GM23338 (cell line): ENCODE data around the gene AOPEP. TPM values are rescaled to one million over a fixed set of nuclear protein-coding genes. Genes with fewer than 3 reads are reported as not detected.

ENCODE experiments used
- ATAC-seq: fragments of 200-7000 bp; cut with Tn5 transposase; 3 replicates; pipeline ENCODE4 v1.9.1; 2020
- DNase-seq: peaks from one replicate; pipeline ENCODE4 v3.0.0-alpha.2; 2015; ENCODE audit warnings: low spot score
- H2AFZ ChIP-seq: fragments of 200-600 bp; sonication (generic); 2 replicates; pipeline ENCODE4 v1.8.0; 2016; ENCODE audit warnings: antibody characterized with exemption, mild to moderate bottlenecking, moderate library complexity
- H3F3A ChIP-seq: fragments of 200-600 bp; sonication (generic); replicated peaks from 2 replicates; pipeline ENCODE4 v1.8.0; 2017; ENCODE audit warnings: antibody characterized with exemption, mixed run types, low read depth
- H3K27ac ChIP-seq: fragments of 200-600 bp; sonication (generic); 2 replicates; pipeline ENCODE4 v1.6.1; 2016; ENCODE audit warnings: low read depth
- H3K27me3 ChIP-seq: fragments of 200-600 bp; sonication (generic); 2 replicates; pipeline ENCODE4 v1.8.0; 2016; ENCODE audit warnings: mild to moderate bottlenecking, mixed run types, moderate library complexity; ENCODE audit not compliant: insufficient read depth
- H3K36me3 ChIP-seq: fragments of 200-600 bp; sonication (generic); 2 replicates; pipeline ENCODE4 v1.8.0; 2016; ENCODE audit warnings: mild to moderate bottlenecking; ENCODE audit not compliant: insufficient read depth
- H3K4me1 ChIP-seq: fragments of 200-600 bp; sonication (generic); 2 replicates; pipeline ENCODE4 v1.8.0; 2016; ENCODE audit warnings: mild to moderate bottlenecking, moderate library complexity; ENCODE audit not compliant: insufficient read depth
- H3K4me2 ChIP-seq: fragments of 200-600 bp; sonication (generic); 2 replicates; pipeline ENCODE4 v1.7.1; 2017; ENCODE audit warnings: mixed run types
- H3K4me3 ChIP-seq: fragments of 200-600 bp; sonication (generic); 2 replicates; pipeline ENCODE4 v1.6.1; 2016; ENCODE audit warnings: mixed run types
- H3K79me2 ChIP-seq: fragments of 200-600 bp; sonication (generic); replicated peaks from 2 replicates; pipeline ENCODE4 v1.8.0; 2017; ENCODE audit warnings: mild to moderate bottlenecking; ENCODE audit not compliant: insufficient read depth
- H3K9me2 ChIP-seq: fragments of 200-600 bp; sonication (generic); 2 replicates; pipeline ENCODE4 v1.8.0; 2017; ENCODE audit not compliant: insufficient read depth
- H4K20me1 ChIP-seq: fragments of 200-600 bp; sonication (generic); replicated peaks from 2 replicates; pipeline ENCODE4 v1.8.0; 2017; ENCODE audit warnings: mild to moderate bottlenecking; ENCODE audit not compliant: insufficient read depth
- H3K27ac Mint-ChIP-seq: 2 replicates; pipeline ENCODE4 v1.8.0; 2020; ENCODE audit warnings: inconsistent platforms, mild to moderate bottlenecking, moderate library complexity, mixed read lengths
- H3K27me3 Mint-ChIP-seq: 3 replicates; pipeline ENCODE4 v1.8.0; 2022; ENCODE audit warnings: low read depth, mild to moderate bottlenecking, moderate library complexity, mixed read lengths, inconsistent platforms; ENCODE audit not compliant: insufficient read depth, poor library complexity
- H3K36me3 Mint-ChIP-seq: 3 replicates; pipeline ENCODE4 v1.8.0; 2021; ENCODE audit warnings: low read depth, mild to moderate bottlenecking, inconsistent platforms, moderate library complexity, mixed read lengths
- H3K4me1 Mint-ChIP-seq: 3 replicates; pipeline ENCODE4 v1.8.0; 2020; ENCODE audit warnings: mild to moderate bottlenecking, inconsistent platforms, mixed read lengths
- H3K4me3 Mint-ChIP-seq: 3 replicates; pipeline ENCODE4 v1.8.0; 2021; ENCODE audit warnings: moderate library complexity, mild to moderate bottlenecking, inconsistent platforms, mixed read lengths
- H3K9me3 Mint-ChIP-seq: 3 replicates; pipeline ENCODE4 v1.8.0; 2020; ENCODE audit warnings: moderate library complexity, mild to moderate bottlenecking, inconsistent platforms, mixed read lengths
- CREB1 ChIP-seq: fragments of 250-450 bp; sonication (Bioruptor Pico); IDR thresholded peaks from 2 replicates; pipeline ENCODE4 v1.5.0; 2020; ENCODE audit warnings: low read depth, mild to moderate bottlenecking, moderate library complexity
- EZH2 ChIP-seq: fragments of 200-600 bp; sonication (generic); IDR thresholded peaks from one replicate; pipeline ENCODE4 v1.8.0; 2017; ENCODE audit warnings: antibody characterized with exemption, mild to moderate bottlenecking, low read depth; ENCODE audit not compliant: unreplicated experiment
- EZH2phosphoT487 ChIP-seq: fragments of 200-600 bp; sonication (generic); IDR thresholded peaks from one replicate; pipeline ENCODE4 v1.8.1; 2018; ENCODE audit warnings: antibody characterized with exemption; ENCODE audit not compliant: unreplicated experiment
- JUNB ChIP-seq: IDR thresholded peaks from one replicate; pipeline ENCODE4 v1.6.1; 2016; ENCODE audit warnings: antibody characterized with exemption; ENCODE audit not compliant: unreplicated experiment
- NANOG ChIP-seq: IDR thresholded peaks from 2 replicates; pipeline ENCODE4 v1.6.1; 2016; ENCODE audit warnings: antibody characterized with exemption, borderline replicate concordance
- POLR2AphosphoS5 ChIP-seq: IDR thresholded peaks from 2 replicates; pipeline ENCODE4 v1.6.1; 2016; ENCODE audit warnings: antibody characterized with exemption, low read depth
- STAT1 ChIP-seq: IDR thresholded peaks from one replicate; pipeline ENCODE4 v1.6.1; 2016; ENCODE audit warnings: antibody characterized with exemption; ENCODE audit not compliant: unreplicated experiment
- ZNF114 ChIP-seq: fragments of 250-450 bp; sonication (Bioruptor Pico); IDR thresholded peaks from 2 replicates; pipeline ENCODE4 v1.5.0; 2020; ENCODE audit warnings: mild to moderate bottlenecking, moderate library complexity
- ZNF331 ChIP-seq: fragments of 250-450 bp; sonication (Bioruptor Pico); IDR thresholded peaks from 2 replicates; pipeline ENCODE4 v1.5.0; 2020; ENCODE audit warnings: low read depth, mild to moderate bottlenecking, moderate library complexity
- polyA plus RNA-seq: library from polyadenylated mRNA; unstranded; fragments of >200 nt; fragmentation: Nextera tagmentation; extraction: Ambion mirVana; gene quantifications from 2 replicates; pipeline ENCODE4 v1.2.1, GENCODE V29; 2016
- total RNA-seq: library from RNA; depleted of rRNA; stranded (reverse); fragments of >200 nt; shearing (Covaris generic); gene quantifications from 2 replicates; pipeline ENCODE4 v1.2.3, GENCODE V29; 2014
- TF ChIP-seq, protein P1 (sequence below), 2 experiments: fragments of 200-600 bp in 1 of 2; sonication (generic) in 1 of 2; conservative IDR thresholded peaks; 2 replicates each; pipeline versions ENCODE4 v1.5.1 to v1.6.1; 2016 to 2017; ENCODE audit warnings: antibody characterized with exemption in 2 of 2, low read depth in 2 of 2, mild to moderate bottlenecking in 2 of 2, moderate library complexity in 1 of 2
- TF ChIP-seq, protein P2 (sequence below): IDR thresholded peaks from one replicate; pipeline ENCODE4 v1.6.1; 2018; ENCODE audit warnings: antibody characterized with exemption; ENCODE audit not compliant: unreplicated experiment
- TF ChIP-seq, protein P3 (sequence below): IDR thresholded peaks from 2 replicates; pipeline ENCODE4 v1.6.1; 2016; ENCODE audit warnings: antibody characterized with exemption
- TF ChIP-seq, protein P4 (sequence below): fragments of 250-450 bp; sonication (Bioruptor Pico); IDR thresholded peaks from 2 replicates; pipeline ENCODE4 v1.5.0; 2020; ENCODE audit warnings: mild to moderate bottlenecking, moderate library complexity

AOPEP gene
- total and polyA plus RNA-seq, 2 experiments from 2014 or later: 7.0 to 16.5 TPM

DNA sequence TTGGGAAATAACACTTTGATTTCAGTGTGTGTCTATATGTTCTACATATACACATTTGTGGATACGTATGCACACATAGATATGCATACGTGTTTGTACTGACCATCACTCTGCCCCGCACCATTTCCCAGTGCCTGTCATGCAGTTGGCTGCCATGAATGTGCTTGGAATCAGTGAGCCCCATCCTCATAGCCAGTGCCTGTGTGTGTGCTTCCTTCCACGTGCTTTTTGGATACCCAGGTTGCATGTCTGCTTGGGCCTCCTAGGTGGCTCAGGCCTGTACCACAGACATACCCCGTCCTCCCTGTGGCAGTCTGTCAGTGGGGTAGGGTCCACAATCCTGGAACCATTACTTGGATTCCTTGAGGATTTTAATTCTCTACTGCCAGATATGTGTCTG, 347.4 kb downstream of the AOPEP start:
- H3K4me3 Mint-ChIP-seq: no peak overlapping the region
- Histone ChIP-seq H3K4me1 (peaks cover 11% of the 10 kb centered on the region), H2AFZ (no peak overlapping the region), H3F3A (no peaks in the 10 kb centered on the region), H4K20me1 (no peaks in the 10 kb centered on the region; the same call in 1 of the 2 replicates), H3K79me2 (no peaks in the 10 kb centered on the region), H3K4me3 (no peak overlapping the region), H3K36me3 (no peaks in the 10 kb centered on the region), H3K27ac (no peak overlapping the region), H3K4me2 (no peak overlapping the region), H3K9me2 (no peaks in the 10 kb centered on the region), H3K27me3 (no peaks in the 10 kb centered on the region)
- no peak overlapping the region for H3K27ac Mint-ChIP-seq
- H3K27me3 Mint-ChIP-seq: peaks cover 8% of the 10 kb centered on the region
- H3K4me1 Mint-ChIP-seq: peaks cover 25% of the 10 kb centered on the region
- TF ChIP-seq CREB1 (CRISPR knock-in tag) (no peak), JUNB (no peak), EZH2phosphoT487 (no peak), ZNF114 (CRISPR knock-in tag) (no peak), STAT1 (no peak), NANOG (no peak), ZNF331 (no peak), EZH2 (no peak), POLR2AphosphoS5 (no peak)
- TF ChIP-seq, protein P1, sequence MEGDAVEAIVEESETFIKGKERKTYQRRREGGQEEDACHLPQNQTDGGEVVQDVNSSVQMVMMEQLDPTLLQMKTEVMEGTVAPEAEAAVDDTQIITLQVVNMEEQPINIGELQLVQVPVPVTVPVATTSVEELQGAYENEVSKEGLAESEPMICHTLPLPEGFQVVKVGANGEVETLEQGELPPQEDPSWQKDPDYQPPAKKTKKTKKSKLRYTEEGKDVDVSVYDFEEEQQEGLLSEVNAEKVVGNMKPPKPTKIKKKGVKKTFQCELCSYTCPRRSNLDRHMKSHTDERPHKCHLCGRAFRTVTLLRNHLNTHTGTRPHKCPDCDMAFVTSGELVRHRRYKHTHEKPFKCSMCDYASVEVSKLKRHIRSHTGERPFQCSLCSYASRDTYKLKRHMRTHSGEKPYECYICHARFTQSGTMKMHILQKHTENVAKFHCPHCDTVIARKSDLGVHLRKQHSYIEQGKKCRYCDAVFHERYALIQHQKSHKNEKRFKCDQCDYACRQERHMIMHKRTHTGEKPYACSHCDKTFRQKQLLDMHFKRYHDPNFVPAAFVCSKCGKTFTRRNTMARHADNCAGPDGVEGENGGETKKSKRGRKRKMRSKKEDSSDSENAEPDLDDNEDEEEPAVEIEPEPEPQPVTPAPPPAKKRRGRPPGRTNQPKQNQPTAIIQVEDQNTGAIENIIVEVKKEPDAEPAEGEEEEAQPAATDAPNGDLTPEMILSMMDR (conservative IDR thresholded peaks at IDR 0.05; ENCODE audit: low read depth in 2 of 2): no peak
- TF ChIP-seq, protein P2, sequence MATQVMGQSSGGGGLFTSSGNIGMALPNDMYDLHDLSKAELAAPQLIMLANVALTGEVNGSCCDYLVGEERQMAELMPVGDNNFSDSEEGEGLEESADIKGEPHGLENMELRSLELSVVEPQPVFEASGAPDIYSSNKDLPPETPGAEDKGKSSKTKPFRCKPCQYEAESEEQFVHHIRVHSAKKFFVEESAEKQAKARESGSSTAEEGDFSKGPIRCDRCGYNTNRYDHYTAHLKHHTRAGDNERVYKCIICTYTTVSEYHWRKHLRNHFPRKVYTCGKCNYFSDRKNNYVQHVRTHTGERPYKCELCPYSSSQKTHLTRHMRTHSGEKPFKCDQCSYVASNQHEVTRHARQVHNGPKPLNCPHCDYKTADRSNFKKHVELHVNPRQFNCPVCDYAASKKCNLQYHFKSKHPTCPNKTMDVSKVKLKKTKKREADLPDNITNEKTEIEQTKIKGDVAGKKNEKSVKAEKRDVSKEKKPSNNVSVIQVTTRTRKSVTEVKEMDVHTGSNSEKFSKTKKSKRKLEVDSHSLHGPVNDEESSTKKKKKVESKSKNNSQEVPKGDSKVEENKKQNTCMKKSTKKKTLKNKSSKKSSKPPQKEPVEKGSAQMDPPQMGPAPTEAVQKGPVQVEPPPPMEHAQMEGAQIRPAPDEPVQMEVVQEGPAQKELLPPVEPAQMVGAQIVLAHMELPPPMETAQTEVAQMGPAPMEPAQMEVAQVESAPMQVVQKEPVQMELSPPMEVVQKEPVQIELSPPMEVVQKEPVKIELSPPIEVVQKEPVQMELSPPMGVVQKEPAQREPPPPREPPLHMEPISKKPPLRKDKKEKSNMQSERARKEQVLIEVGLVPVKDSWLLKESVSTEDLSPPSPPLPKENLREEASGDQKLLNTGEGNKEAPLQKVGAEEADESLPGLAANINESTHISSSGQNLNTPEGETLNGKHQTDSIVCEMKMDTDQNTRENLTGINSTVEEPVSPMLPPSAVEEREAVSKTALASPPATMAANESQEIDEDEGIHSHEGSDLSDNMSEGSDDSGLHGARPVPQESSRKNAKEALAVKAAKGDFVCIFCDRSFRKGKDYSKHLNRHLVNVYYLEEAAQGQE: no peak
- TF ChIP-seq, protein P3, sequence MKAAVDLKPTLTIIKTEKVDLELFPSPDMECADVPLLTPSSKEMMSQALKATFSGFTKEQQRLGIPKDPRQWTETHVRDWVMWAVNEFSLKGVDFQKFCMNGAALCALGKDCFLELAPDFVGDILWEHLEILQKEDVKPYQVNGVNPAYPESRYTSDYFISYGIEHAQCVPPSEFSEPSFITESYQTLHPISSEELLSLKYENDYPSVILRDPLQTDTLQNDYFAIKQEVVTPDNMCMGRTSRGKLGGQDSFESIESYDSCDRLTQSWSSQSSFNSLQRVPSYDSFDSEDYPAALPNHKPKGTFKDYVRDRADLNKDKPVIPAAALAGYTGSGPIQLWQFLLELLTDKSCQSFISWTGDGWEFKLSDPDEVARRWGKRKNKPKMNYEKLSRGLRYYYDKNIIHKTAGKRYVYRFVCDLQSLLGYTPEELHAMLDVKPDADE: no peak
- TF ChIP-seq, protein P4, sequence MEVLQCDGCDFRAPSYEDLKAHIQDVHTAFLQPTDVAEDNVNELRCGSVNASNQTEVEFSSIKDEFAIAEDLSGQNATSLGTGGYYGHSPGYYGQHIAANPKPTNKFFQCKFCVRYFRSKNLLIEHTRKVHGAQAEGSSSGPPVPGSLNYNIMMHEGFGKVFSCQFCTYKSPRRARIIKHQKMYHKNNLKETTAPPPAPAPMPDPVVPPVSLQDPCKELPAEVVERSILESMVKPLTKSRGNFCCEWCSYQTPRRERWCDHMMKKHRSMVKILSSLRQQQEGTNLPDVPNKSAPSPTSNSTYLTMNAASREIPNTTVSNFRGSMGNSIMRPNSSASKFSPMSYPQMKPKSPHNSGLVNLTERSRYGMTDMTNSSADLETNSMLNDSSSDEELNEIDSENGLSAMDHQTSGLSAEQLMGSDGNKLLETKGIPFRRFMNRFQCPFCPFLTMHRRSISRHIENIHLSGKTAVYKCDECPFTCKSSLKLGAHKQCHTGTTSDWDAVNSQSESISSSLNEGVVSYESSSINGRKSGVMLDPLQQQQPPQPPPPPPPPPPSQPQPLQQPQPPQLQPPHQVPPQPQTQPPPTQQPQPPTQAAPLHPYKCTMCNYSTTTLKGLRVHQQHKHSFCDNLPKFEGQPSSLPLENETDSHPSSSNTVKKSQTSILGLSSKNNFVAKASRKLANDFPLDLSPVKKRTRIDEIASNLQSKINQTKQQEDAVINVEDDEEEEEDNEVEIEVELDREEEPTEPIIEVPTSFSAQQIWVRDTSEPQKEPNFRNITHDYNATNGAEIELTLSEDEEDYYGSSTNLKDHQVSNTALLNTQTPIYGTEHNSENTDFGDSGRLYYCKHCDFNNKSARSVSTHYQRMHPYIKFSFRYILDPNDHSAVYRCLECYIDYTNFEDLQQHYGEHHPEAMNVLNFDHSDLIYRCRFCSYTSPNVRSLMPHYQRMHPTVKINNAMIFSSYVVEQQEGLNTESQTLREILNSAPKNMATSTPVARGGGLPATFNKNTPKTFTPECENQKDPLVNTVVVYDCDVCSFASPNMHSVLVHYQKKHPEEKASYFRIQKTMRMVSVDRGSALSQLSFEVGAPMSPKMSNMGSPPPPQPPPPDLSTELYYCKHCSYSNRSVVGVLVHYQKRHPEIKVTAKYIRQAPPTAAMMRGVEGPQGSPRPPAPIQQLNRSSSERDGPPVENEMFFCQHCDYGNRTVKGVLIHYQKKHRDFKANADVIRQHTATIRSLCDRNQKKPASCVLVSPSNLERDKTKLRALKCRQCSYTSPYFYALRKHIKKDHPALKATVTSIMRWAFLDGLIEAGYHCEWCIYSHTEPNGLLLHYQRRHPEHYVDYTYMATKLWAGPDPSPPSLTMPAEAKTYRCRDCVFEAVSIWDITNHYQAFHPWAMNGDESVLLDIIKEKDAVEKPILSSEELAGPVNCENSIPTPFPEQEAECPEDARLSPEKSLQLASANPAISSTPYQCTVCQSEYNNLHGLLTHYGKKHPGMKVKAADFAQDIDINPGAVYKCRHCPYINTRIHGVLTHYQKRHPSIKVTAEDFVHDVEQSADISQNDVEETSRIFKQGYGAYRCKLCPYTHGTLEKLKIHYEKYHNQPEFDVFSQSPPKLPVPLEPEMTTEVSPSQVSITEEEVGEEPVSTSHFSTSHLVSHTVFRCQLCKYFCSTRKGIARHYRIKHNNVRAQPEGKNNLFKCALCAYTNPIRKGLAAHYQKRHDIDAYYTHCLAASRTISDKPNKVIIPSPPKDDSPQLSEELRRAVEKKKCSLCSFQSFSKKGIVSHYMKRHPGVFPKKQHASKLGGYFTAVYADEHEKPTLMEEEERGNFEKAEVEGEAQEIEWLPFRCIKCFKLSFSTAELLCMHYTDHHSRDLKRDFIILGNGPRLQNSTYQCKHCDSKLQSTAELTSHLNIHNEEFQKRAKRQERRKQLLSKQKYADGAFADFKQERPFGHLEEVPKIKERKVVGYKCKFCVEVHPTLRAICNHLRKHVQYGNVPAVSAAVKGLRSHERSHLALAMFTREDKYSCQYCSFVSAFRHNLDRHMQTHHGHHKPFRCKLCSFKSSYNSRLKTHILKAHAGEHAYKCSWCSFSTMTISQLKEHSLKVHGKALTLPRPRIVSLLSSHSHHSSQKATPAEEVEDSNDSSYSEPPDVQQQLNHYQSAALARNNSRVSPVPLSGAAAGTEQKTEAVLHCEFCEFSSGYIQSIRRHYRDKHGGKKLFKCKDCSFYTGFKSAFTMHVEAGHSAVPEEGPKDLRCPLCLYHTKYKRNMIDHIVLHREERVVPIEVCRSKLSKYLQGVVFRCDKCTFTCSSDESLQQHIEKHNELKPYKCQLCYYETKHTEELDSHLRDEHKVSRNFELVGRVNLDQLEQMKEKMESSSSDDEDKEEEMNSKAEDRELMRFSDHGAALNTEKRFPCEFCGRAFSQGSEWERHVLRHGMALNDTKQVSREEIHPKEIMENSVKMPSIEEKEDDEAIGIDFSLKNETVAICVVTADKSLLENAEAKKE: no peak
- no peaks in the 10 kb centered on the region for H3K36me3 Mint-ChIP-seq
- H3K9me3 Mint-ChIP-seq: no peaks in the 10 kb centered on the region
- ATAC-seq (no peak), DNase-seq (no peak)
